HG03460 (cell line): ENCODE results near the gene CCDC18.
"Not testable (repeated sequence)": the region's sequence is repeated elsewhere in the genome, so short reads cannot be mapped to it uniquely, and the experiment has no call there.

Source experiments
- ATAC-seq: cut with Tn5 transposase; IDR thresholded peaks from one replicate; pipeline ENCODE4 v1.9.1; 2021; ENCODE audit not compliant: unreplicated experiment

CCDC18 gene, protein sequence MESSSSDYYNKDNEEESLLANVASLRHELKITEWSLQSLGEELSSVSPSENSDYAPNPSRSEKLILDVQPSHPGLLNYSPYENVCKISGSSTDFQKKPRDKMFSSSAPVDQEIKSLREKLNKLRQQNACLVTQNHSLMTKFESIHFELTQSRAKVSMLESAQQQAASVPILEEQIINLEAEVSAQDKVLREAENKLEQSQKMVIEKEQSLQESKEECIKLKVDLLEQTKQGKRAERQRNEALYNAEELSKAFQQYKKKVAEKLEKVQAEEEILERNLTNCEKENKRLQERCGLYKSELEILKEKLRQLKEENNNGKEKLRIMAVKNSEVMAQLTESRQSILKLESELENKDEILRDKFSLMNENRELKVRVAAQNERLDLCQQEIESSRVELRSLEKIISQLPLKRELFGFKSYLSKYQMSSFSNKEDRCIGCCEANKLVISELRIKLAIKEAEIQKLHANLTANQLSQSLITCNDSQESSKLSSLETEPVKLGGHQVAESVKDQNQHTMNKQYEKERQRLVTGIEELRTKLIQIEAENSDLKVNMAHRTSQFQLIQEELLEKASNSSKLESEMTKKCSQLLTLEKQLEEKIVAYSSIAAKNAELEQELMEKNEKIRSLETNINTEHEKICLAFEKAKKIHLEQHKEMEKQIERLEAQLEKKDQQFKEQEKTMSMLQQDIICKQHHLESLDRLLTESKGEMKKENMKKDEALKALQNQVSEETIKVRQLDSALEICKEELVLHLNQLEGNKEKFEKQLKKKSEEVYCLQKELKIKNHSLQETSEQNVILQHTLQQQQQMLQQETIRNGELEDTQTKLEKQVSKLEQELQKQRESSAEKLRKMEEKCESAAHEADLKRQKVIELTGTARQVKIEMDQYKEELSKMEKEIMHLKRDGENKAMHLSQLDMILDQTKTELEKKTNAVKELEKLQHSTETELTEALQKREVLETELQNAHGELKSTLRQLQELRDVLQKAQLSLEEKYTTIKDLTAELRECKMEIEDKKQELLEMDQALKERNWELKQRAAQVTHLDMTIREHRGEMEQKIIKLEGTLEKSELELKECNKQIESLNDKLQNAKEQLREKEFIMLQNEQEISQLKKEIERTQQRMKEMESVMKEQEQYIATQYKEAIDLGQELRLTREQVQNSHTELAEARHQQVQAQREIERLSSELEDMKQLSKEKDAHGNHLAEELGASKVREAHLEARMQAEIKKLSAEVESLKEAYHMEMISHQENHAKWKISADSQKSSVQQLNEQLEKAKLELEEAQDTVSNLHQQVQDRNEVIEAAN (N-terminal part only)

DNA sequence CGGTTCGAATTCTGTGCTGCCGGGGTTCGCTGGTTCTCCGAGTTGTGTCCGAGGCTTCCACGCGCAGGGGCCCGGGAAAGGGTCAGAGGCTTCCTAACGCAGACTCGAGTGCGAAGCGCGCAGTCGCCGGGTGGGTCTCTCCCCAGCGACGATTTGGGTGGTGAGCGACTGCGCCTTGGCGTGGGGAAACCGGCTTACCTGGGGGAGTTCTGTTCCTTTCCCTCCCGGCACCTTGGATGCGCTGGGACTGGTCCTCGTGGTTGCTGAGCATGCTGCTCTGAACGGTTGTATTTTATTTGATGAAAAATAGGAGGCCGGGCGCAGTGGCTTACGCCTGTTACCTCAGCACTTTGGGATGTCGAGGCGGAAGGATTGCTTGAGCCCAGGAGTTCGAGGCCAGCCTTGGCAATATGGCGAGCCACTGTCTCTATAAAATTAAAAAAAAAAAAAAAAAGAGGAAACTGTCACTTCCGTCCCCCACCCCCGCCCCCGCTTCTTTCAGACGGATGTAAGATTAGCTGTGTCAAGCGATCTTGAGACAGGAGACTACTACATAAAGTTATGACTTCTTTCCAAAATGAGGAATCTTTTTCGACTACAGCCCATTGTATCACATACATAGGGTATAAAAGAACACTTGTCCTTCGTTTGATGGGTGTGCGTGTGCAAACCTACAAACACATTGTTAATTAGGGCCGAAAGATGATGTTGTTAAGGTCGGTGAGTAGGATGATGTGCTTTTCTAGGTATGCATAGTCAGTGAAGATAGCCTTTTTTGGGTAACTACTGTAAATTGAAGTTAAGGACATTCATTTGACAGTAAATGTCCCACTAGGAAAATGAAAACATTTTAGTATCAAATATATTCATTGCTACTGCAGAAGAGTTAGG, at the start of gene CCDC18:
TSS of gene CCDC18 (plus strand) at position 2 of the 891 bp plus-strand sequence. CDS start 2,638 bp downstream, outside the sequence.
- peak; percentile 15 for ATAC-seq

DNA sequence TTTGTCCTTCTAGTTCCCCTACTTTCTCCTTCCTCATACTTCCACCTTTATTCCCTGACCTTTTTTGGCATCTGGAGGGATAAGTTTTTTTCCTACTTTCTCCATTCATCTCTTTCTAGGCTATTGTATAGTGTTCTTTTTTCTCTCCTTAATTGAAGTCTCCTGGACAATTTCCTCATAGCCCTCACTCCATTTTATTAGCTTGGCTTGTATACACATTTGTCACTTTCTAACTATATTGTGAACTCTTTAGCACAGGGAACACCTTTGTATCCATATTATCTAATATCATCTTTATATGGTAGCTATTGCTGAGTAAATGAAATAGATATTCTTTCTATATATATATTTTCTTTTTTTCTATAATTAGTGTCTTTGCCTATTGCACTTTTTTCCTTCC, 47.9 kb upstream of the CCDC18 start:
- ATAC-seq = no peak

DNA sequence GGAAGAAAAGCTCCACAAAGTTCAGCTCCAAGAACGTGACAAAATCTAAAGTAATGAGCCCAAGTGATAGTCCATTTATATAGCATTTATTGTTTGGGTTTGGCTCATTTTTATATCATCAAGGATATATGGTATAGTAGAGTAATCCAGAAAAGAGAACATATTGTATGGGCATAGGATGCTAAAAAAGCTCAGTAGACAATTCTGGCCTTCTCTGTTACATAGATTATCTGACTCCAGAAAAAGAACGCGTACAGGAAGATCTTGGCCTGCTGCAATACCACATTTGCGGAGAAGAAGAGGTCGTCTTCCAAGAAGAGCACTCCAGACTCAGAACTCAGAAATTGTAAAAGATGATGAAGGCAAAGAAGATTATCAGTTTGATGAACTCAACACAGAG, 44.1 kb upstream of the CCDC18 start:
- no peak for ATAC-seq

DNA sequence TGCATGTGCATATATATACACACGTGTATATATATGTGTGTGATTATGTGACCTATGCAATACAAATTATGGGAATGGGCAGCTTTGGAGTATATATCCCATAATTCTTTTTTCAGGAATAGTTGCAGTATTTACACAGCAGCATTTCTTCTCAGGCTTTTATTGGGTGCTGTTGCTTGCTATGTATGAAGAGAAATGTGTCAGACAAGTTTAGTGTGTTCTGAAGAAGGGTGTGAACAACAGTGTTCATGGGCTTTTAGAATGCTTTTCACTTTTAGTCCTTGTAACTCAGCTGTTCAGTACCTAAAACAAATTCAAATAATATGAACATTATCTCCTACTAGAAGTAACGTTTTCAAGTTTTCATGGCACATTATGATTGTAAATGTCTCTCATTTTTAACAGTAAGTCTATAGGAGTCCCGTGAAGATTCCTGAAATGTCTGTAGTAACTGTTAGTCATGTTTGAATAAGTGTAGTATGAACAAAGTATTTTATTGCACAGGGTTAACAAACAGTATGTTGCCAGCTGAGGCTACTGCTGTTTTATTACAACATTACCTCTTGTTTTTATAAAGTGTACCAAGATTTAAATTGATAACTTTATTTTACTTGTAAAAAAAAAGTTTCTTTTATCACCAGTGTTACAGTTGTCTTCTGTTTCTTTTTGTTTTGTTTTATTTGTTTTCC, 42.8 kb upstream of the CCDC18 start:
- ATAC-seq = no peak

DNA sequence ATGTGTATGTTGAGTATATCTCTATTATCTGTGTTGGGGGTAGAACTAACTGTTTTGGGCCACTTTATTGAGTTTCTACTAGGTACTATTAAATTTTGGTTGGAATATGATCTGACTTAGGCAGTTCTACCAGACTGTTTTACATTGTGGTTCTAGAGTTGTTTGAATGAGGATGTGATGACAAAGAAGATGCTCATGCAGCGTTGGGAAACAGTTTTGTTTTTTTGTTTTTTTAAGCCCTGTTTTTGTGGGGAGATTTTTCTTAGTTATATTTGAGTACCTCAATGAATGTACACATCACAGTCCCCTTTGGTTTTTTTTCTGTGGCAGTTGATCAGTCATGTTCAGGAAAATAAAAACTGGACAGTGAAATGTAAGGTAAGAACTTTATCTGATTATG, 40.4 kb upstream of the CCDC18 start:
- ATAC-seq = no peak

DNA sequence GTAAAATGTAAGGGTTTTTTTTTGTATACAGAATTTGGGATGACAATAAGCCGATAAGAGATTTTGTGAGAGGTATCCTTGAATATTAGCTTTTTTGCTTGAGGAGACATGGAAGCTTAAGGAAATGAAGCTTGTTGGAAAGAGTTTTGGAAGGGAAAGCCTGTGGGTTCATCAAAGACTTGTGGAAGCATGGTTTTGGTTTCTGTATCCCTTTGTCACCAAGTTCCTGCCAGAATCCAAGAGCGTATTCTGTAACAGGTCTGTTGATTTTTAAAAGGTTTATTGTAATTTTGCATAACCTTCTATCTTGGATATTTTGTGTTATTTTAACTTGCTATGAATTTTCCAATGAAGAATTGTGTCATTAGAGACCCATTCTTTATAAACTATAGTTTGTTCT, 38.4 kb upstream of the CCDC18 start:
- no peak for ATAC-seq

DNA sequence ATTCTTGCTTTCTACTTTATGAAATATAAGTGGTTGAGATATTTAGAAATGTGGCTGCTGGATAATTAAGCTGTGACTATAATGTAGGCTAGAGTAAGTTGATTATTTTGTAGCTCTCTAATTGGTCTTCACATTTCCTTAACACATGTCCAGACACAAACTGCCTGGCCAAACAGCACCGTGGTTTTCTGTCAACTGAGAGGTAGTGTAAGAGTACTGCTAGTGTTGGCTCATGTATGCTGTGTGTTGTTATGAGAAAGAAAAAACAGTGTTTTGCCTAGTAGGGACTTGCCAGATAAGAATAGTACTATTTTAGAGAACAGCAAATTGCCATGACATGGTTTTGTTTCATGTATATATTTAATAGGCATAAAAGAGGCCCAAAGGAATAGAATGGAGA, 37.4 kb upstream of the CCDC18 start:
- ATAC-seq = no peak

DNA sequence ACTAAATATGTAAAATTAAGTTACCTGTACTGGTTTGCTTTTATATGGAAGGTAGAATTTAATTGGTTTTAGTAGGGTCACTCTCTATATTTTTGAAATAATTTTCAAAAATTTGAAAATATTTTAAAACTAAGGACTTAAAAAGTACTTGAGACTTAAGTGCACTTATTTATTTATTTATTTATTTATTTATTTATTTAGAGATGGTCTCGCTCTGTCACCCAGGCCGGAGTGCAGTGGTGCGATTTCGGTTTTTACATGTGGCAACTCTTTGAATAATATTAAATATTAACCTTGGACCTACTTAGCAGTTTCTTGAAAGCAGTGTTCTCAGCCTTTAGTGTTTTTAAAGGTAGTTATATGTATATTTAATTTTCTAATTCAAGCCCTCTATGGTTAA, 36.8 kb upstream of the CCDC18 start:
- ATAC-seq = no peak

DNA sequence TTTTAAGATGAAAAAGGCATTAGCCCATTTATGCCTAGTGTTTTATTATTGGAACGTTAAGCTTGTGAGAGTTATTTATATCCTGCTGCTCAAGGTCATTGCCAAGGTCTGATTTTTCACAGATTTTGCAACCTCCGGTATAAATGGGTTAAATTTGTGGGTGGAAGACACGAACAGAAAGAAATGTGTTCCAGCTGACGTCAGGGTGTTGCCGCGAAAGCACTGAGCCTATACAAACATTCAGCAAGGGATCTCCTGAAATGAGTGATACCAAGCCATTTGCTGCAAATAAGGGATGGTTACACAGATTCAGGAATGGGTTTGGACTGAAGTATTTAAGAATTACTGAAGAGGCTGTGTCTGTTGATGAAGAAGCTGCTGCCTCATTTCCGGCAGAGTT, 32.5 kb upstream of the CCDC18 start:
- ATAC-seq = no peak

DNA sequence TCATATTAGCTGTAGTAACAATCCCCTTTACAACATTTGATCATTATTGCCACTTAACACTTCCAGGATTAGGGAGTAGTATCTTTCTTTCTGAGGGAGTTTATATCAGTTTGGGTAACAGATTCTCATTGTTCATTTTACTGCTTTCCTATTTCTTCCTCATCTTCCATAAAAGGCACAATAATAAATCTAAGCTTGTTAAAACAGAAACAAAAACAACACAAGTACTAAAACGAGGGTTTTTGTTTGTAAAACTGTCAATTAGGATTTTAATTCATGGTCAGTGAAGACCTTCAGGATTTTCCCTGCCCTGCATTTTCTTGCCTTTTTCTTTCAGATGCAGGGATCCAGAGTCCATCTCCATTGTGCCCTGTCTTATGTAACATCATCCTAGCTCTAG, 29.8 kb upstream of the CCDC18 start:
- ATAC-seq = no peak

DNA sequence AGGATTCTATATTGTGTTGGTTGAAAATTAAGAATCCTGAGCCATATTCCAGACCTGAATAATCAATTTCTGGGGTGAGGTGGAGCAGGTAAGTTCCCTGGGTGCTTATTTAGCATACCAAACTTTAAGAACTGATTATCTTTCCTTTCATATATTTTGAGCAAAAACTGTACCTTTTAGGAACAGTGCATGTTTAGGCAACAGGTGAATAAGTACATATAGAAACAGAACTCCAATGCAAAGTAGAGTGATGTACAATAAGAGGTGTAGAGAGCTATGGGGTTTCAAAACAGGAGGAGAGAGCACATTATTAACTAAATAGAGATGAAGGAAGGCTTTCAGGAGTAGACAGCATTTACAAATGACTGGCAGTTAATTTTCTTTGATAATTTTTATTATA, 29.1 kb upstream of the CCDC18 start:
- ATAC-seq = no peak

DNA sequence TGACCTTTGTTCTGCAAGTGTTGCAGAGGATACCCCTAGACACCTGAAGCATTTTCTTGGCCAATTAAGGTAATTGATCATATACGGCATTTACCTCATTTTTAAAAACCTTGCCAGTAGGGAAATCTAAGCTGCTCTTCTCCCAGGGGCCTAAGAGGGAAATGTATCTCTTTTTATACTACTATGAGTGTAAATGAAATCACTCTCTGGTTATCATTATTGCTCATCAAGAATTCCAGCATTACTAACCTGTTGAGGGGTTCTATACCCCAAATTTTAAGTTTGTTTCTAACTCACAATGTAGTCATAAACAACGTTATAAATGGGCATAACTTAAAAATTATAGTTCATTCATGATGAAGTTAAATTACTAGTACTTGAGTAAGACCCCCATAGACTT, 27.7 kb upstream of the CCDC18 start:
- ATAC-seq = no peak

DNA sequence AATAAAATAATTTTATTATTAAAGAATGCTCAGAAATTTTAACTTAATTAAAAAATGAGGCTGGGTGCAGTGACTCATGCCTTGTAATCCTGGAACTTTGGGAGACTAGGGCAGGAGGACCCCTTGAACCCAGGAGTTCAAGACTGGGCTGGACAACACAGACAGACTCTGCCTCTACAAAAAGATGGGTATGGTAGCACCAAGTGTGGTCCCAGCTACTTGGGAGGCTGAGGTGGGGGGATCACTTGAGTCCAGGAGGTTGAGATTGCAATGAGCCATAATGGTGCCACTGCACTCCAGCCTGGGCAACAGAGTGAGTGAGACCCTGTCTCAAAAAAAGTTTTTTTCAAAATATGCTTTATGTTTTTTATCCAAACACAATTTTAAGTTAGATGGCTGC, 25.6 kb upstream of the CCDC18 start:
- no peak for ATAC-seq

DNA sequence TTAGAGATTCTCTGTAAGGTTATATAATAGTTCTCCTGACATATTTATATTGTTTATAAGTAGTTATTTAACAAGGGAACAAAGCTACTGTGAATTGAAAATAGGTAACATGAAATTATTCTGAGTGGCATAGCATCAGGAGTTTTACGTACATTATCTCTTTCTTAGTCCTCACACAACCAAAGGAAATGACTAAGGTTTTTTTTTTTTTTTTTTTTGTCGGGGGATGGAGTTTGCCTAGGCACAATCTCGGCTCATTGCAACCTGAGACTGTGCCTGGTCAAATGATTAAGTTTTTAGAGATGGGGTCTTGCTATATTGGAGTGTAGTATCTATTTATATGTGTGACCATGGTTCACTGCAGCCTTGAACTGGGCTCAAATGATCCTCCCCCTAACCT, 25.2 kb upstream of the CCDC18 start:
- ATAC-seq = no peak

DNA sequence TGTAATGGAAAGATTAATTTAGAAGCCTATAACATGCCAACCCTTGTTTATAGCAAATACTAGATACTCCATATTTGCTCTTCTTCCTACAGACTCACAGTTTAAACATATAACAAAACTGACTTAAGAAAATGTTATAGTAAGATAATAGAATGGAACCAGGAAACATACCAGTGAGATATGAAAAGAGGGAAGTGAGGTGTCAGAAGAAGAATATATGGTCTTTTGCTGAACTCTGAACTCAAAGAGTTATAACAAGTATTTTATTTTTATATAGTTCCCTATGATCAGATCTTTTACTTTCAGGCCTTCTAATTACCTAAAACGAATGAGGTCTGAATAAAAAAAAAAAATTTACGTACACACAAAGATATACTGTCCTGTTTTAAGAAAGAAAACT, 21.2 kb upstream of the CCDC18 start:
- no peak for ATAC-seq

DNA sequence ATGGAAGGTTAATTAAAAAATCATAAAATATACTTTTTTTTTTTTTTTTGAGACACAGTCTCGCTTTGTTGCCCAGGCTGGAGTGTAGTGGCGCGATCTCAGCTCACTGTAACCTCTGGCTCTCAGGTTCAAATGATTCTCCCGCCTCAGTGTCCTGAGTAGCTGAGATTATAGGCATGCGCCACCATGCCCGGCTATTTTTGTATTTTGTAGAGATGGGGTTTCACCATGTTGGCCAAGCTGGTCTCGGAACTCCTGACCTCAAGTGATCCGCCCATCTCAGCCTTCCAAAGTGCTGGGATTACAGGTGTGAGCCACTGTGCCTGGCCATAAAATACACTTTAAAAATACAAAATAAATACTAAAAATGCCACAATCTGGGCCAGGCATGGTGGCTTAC, 17.2 kb upstream of the CCDC18 start:
- ATAC-seq = not testable (repeated sequence)

DNA sequence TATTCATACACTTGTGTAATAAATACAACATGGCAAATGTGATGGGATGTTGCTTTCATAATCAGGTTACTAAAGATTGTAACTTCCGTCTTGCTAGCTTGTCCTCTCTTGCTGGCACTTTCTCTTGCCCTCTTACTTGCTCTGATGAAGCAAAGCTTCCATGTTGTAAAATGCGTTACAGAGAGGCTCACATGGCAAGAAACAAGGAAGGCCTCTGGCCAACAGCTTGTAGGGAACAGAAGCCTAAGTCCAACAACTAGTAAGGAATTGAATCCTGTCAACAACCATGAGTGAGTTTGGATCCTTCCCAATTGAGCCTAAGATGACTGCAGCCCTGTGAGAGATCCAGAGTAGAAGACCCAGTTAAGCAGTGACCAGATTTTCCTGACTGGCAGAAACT, 15.7 kb upstream of the CCDC18 start:
- ATAC-seq = no peak

DNA sequence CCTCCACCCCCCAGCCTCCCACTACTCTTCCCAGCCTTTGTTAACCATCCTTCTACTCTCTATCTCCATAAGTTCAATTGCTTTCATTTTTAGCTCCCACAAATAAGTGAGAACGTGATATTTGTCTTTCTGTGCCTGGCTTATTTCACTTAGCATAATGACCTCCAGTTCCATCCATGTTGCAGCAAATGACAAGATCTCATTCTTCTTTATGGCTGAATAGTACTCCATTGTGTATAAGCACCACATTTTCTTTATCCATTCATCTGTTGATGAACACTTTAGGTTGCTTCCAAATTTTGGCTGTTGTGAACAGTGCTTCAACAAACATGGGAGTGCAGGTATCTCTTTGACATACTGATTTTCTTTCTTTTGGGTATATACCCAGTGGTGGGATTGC, 14.6 kb upstream of the CCDC18 start:
- ATAC-seq = not testable (repeated sequence)

DNA sequence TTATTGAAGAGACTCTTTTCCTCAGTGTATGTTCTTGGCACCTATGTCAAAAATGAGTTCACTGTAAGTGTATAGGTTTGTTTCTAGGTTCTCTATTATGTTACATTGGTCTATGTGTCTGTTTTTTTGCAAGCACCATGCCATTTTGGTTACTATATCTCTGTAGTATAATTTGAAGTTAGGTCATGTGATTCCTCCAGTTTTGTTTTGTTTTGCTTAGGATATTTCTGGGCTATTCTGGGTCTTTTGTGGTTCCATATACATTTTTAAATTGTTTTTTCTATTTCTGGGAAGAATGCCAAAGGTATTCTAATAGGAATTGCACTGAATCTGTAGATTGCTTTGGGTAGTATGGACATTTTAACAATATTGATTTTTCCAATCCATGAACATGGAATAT, 13.5 kb upstream of the CCDC18 start:
- no peak for ATAC-seq
